Activated CD4-positive, CD25-positive, alpha-beta regulatory T cell treated with anti-CD3 and anti-CD28 coated beads, Interleukin-2, amount 50 U/mL, for 72 hours (primary cell): ENCODE measurements around the gene RHOBTB3.

Experiments used
- DNase-seq: peaks from one replicate; pipeline ENCODE4 v3.0.0; 2021

Gene RHOBTB3

GRCh38 chr5:95733107-95733665, 2.0 kb downstream of the RHOBTB3 start:
- no peak for DNase-seq

- no peak for DNase-seq
Measured at GRCh38 chr5:95734187-95734586, 3.1 kb downstream of the RHOBTB3 start.

DNA sequence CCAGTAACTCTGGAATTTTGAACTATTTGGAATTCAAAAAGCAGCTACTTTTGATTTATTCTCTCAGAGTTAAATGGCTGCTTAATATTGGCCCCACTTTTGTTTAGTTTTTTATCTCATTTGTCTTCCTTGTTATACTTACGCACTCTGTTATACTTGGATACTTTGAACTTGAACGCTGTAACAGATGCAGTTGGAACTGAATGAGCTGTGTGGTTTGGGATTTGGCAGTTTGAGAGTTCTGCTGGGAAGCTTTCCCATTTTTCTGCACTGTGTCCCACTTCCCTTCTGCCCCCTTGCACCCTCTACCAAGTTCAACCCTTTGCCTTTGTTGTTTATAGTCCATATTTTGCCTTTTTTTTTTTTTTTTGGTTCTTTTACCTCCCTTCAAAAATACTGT, 3.8 kb downstream of the RHOBTB3 start:
- DNase-seq, result no peak

DNA sequence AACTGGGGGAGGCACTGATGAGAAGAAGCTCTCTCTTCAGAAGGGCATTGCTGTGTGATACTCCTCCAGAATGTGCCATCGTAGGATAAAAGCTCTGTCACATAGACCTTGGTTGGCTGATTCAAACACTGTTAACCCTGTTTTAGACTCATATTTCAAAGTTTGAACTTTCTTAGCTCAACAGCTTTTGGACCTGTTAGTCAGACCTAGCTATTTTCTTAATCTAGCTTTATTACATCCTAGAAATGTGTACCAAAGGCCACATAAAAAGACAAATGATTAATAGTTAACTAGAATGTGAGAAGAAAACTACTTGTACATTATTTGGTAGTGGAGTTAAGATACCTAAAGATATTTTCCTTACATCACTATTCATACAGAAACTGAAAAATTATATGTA, 4.3 kb downstream of the RHOBTB3 start:
- no peak for DNase-seq

GRCh38 chr5:95738072-95738471, 6.9 kb downstream of the RHOBTB3 start:
- no peak for DNase-seq

GRCh38 chr5:95738834-95739233, 7.7 kb downstream of the RHOBTB3 start:
- no peak for DNase-seq

- DNase-seq, result no peak
Measured at GRCh38 chr5:95739857-95740256, 8.7 kb downstream of the RHOBTB3 start.

GRCh38 chr5:95741458-95741857, 10.3 kb downstream of the RHOBTB3 start:
- no peak for DNase-seq

- DNase-seq, result no peak
Measured at GRCh38 chr5:95743232-95743631, 12.1 kb downstream of the RHOBTB3 start.

- DNase-seq, result no peak
Measured at GRCh38 chr5:95743877-95744276, 12.7 kb downstream of the RHOBTB3 start.

- DNase-seq, result no peak
Measured at GRCh38 chr5:95746194-95746593, 15.1 kb downstream of the RHOBTB3 start.

DNA sequence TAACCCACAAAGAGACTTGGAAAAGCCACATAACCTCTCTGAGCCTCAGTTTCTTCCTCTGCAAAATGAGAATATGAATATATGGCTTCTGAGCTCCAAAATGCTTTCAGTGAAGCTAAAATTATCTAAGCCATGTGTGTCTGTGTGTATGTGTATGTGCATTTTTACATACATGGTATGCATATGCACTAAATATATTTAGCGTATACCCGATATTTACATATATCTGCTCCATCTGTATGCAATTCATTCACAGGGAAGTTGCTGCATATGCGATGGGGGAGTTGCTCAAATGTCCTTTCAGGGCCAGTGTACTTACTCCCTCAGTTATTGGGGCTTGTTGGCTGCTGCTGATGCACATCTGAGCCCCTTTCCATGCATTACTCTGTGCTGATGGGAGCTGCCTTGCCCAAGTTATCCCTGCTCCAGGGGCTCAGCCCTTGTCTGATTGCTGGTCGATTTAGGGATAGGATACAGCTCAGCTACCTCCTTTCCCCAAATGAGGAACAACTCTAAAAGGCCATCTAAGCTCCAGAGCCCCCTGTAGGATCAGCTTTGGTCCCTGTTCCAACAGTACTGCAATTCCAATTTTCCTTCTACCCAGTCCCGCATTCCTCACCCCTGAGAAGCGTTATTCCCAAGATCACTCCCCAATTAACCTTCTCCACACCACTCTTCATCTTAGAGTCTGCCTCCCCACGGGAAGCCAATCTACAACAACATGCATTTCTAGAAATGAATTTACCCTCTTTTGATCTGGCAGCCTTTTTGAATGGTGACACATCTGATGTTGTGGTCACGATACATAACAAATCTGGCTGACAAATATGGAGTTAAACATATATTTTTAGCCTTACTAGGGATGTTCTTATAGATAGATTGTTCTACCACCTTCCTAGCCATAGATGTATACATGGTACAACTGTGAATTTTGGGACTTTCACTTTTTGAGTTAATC, 15.9 kb downstream of the RHOBTB3 start:
- no peak for DNase-seq

GRCh38 chr5:95748133-95748532, 17.0 kb downstream of the RHOBTB3 start:
- DNase-seq, result no peak

GRCh38 chr5:95754545-95754944, 23.4 kb downstream of the RHOBTB3 start:
- no peak for DNase-seq

DNA sequence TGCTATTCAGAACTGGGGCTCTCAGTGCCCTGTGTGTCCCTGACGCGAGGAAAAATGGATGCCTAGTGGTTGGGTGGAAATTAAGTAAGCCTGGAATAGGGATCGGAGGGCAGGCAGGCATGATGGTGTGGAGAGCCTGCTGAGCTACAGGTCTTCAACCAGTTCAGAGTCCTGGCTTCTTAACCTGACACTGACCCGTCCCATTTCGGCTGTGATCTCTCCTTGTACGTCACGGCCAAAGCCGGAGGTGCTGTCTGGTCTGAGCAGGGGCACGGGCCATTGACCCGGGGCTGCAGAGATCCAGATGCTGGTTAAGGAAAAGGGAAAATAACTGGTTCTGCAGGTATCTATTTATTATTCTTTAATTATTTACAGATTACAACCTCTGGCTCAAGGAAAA, 27.9 kb downstream of the RHOBTB3 start:
- DNase-seq, result no peak

- no peak for DNase-seq
Measured at GRCh38 chr5:95759634-95760033, 28.5 kb downstream of the RHOBTB3 start.

GRCh38 chr5:95760273-95761191, 29.4 kb downstream of the RHOBTB3 start:
- DNase-seq, result no peak

DNA sequence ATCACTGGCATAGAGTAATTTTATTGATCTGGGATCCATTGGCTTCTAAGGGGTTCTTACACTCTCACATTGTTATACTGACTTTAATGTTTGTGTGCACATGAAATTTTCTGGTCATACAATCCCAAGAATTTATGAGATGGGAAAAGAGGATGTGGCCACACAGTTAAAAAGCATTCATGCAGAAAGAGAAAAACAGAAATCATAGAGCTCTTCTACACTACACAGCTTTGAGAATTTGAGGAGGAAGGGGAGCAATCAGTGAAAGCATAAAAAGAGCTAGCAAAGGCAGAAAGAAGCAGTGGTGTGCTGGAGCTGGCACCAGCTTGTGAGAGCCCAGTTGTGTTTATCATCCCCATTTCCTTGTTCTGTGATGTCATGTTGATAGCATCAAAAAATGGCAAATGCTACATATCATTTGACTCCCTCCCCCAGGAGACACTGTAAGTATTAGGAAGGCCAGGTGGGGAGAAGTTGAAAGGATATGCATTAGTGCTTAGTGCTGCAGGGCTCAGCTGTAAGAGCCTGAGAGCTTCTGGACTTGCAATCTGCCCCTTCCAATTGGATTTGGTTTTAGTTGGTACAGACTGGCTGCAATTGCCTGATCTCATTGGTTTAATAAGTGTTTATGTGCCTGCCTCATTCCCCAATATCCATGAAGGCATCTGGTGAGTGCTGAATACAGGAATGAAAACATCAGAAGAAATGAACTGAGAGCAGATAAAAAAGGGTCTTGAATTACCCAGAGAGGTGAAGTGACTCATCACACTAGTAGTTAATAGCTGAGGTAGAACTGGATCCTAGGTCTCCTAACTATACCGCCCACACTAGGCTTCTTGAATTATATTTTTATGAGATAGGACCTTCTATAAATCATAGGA, 30.9 kb downstream of the RHOBTB3 start:
- no peak for DNase-seq

- no peak for DNase-seq
Measured at GRCh38 chr5:95762652-95763041, 31.5 kb downstream of the RHOBTB3 start.

GRCh38 chr5:95763941-95764340, 32.8 kb downstream of the RHOBTB3 start:
- DNase-seq, result no peak

DNA sequence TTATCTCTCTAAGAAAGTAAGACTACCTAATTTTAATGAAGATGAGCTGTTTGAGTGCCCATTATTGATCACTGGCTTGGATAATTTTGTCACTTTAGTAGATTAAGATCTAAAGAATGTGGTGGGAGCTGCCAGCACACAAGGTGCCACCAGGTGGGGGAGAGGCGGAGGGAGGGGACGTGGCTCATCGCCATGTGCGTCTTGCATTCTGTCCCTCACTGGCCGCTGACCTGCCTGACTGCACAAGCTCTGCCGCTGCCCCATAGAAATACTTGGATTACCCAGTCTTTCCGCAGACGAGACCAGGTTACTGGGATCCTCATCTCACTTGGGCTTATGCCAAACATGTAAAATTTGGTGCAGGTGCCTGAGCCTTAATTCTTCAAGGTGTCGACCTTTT, 37.6 kb downstream of the RHOBTB3 start:
- DNase-seq, result no peak
